ENCODE measurements around the gene PRSS56.

The PRSS56 gene

GRCh38 chr2:232486558-232487384, 33.4 kb upstream of the PRSS56 start:
- no peak for DNase-seq

- DNase-seq = no peak
Observed at GRCh38 chr2:232487385-232488096, 32.6 kb upstream of the PRSS56 start, which contains the start of gene ECEL1. Gene ECEL1 (minus strand): TSS chr2:232487834. CDS start chr2:232486653, 1,181 bp downstream.

- no peak for DNase-seq
Observed at GRCh38 chr2:232488097-232488711, 32.0 kb upstream of the PRSS56 start.

GRCh38 chr2:232488721-232489300, 31.4 kb upstream of the PRSS56 start:
- DNase-seq = no peak

GRCh38 chr2:232489516-232490220, 30.5 kb upstream of the PRSS56 start:
- DNase-seq = no peak

GRCh38 chr2:232490221-232491138, 29.7 kb upstream of the PRSS56 start:
- DNase-seq = no peak

- no peak for DNase-seq
Observed at GRCh38 chr2:232491139-232491780, 28.9 kb upstream of the PRSS56 start.

- DNase-seq = no peak
Observed at GRCh38 chr2:232492236-232492848, 27.8 kb upstream of the PRSS56 start.

- no peak for DNase-seq
Observed at GRCh38 chr2:232492963-232493700, 27.1 kb upstream of the PRSS56 start.

- no peak for DNase-seq
Observed at GRCh38 chr2:232493701-232494474, 26.3 kb upstream of the PRSS56 start.

GRCh38 chr2:232494542-232494941, 25.6 kb upstream of the PRSS56 start:
- no peak for DNase-seq

GRCh38 chr2:232495292-232495691, 24.9 kb upstream of the PRSS56 start:
- no peak for DNase-seq

- DNase-seq = no peak
Observed at GRCh38 chr2:232496501-232497270, 23.5 kb upstream of the PRSS56 start.

- no peak for DNase-seq
Observed at GRCh38 chr2:232497348-232497747, 22.8 kb upstream of the PRSS56 start.

- no peak for DNase-seq
Observed at GRCh38 chr2:232498452-232498851, 21.7 kb upstream of the PRSS56 start.

GRCh38 chr2:232501331-232501771, 18.8 kb upstream of the PRSS56 start:
- DNase-seq = no peak

GRCh38 chr2:232501794-232502390, 18.3 kb upstream of the PRSS56 start:
- no peak for DNase-seq

GRCh38 chr2:232502511-232502910, 17.7 kb upstream of the PRSS56 start:
- no peak for DNase-seq

Data from activated CD4-positive, CD25-positive, alpha-beta regulatory T cell (primary cell).